T follicular helper cell (primary cell): ENCODE results near the gene RNASET2.
A peak's percentile ranks its signal among the peaks of the same experiment; 100 is the strongest.
"Not testable (repeated sequence)": the region's sequence is repeated elsewhere in the genome, so short reads cannot be mapped to it uniquely, and the experiment has no call there.

Source experiments
- DNase-seq: peaks from one replicate; pipeline ENCODE4 v3.0.0-alpha.2; 2020; ENCODE audit warnings: low read depth

Gene RNASET2

DNA sequence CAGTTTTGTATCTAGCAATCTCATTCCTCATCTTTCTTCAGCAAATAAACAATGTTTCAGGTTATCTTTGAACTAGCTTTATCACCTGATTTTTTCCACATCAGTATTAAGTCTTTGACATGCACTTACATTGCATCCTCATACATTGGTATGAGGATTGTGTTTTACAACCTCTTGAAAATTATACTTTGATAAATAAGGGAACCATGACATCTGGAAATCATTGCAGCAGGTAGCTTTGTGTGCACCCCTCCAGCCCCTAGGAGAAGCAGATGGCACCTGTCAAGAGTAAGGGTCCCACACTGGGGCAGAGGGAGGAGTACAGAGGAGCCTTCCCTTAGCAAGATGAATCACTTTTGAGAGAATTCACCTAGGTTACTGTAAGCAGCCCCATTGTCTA, 13.7 kb upstream of the RNASET2 start:
- DNase-seq: no peak

DNA sequence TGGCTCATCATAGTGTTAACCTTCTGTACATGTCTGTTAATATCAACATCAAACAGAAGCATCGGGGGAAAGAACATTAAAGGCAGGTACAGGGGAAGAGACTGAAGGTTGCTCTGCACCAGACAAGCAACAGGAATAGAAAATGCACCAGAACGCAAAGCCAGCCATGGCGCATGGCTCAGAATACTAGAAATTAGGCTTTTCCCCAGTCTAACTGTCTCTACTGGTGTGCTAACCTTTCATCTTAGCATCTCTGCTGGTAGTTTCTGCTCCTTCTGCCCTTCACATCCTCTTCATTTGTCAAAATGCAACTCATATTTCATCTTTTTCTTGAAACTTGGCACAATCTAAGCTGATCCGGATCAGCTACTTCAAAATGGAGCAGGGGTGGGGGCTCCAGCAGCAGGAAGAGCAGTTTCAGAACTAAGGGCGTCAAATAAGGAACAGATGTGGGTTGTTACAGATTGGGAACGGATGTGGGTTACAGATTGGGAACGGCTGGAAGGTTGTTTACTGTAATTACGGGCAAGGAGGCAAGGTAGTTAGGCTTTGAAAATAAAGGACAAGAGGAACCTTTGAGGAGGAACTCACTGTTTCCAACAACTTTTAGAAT, 13.1 kb upstream of the RNASET2 start:
- no peak for DNase-seq

DNA sequence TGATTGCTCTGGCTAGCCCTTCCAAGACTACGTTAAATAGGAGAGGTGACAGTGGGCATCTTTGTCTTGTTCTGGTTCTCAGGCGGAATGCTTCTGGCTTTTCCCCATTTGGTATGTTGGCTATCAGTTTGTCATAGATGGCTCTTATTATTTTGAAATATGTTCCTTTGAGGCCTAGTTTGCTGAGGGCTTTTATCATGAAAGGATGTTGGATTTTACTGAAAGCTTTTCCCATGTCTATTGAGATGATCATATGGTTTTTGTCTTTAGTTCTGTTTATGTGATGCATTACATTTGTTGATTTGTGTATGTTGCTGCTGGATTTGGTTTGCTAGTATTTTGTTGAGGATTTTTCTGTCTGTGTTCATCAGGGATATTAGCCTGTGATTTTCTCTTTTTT, 9.9 kb upstream of the RNASET2 start:
- no peak for DNase-seq

DNA sequence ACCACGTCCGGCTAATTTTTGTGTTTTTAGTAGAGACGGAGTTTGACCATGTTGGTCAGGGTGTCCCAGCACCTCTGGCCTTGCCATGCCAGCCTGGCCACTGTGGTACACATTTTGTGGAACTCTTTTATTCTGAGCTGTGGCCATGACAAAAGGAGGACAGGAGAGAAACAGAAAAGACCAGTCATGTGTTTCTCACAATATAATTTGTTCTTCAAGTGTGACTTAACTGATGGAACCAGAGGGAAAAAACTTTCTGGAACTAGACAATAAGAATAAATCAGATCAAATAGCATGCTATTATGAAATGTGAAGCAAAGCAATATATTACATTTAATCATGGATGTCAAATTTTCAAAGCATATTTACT, 4.2 kb upstream of the RNASET2 start:
- DNase-seq: no peak

DNA sequence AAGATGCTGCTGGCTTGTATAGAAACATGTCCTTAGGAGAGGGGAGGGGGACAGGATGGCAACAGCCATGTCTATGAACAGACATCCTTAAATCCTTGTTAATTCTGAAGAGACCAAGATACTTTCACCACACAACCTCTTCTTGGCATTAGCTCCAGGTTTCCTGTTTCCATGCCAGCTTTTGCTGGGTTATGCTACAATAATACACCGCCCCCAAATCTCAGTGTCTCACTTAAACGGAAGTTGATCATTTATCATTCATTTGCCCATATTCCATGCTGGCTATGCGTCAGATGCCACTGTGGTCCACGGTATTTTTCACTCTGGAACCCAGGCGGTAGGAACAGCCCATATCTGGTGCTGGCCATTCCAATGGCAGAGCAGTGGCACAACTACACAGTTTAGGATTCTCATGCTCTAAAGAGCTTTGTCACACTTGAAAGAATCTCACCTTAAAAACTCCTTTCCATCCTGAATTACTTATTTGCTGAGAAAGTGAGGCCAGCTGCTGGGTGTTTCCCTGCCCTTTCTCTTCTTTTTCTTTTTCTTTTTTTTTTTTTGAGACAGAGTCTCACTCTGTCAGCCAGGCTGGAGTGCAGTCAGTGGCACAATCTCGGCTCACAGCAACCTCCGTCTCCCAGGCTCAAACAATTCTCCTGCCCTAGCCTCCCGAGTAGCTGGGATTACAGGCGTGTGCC, 3.7 kb upstream of the RNASET2 start:
- DNase-seq: no peak

DNA sequence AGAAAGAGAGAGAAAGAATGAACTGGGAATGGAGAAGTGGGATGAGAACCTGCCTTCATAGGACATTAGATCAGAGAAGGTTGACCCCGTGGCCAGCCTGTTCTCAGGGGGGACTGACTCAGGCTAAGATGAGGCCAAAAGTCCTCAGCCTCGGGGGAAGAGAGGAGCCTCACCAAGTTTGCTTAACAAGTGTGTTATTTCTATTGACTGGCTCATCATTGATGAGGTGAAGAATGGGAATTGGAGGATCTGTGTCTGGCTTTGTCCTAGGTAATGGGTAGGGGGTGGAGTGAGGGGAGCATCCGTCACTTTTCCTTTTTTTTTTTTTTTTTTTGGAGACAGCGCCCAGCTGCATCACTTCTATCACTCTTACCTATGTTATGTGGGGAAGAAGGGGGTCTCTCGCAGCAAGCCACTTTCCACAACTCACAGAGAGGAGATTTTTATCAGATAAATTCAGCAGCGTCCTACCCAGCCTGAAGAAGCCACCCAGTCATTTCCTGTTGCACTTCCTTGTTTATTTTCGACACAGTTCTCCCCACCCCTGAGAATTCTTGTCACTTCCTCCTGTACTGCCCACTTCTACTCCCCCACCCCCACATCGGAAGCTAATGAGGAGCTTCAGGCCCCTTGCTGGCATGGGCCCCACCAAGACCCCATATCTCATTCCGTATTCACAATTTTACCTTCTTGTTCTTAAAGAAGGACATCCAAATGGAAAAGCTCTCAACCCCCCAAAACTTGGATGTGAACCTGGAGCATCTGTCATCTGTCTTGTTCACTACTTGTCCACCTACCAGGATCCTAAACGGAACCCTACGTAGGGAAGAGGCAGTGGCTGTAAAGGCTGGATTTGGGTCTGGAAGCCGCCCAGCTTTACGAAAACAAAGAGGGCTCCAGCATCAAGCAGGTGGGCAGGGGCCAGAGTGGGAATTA, 2.8 kb upstream of the RNASET2 start:
- peak; percentile 48 for DNase-seq

DNA sequence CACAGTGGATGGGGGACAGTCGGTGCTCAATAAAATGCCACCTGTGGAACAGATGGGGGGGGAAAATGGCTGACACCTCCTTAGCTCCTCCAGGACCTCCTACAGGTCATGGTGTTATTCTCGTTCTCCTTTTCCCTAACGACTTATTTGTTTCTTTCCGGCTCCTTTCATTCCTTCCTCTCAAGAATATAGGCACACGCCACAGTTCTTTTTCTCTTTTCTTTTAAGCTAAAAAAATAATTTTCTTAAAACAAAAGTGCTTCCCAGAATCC, 1.4 kb upstream of the RNASET2 start:
- DNase-seq: no peak

DNA sequence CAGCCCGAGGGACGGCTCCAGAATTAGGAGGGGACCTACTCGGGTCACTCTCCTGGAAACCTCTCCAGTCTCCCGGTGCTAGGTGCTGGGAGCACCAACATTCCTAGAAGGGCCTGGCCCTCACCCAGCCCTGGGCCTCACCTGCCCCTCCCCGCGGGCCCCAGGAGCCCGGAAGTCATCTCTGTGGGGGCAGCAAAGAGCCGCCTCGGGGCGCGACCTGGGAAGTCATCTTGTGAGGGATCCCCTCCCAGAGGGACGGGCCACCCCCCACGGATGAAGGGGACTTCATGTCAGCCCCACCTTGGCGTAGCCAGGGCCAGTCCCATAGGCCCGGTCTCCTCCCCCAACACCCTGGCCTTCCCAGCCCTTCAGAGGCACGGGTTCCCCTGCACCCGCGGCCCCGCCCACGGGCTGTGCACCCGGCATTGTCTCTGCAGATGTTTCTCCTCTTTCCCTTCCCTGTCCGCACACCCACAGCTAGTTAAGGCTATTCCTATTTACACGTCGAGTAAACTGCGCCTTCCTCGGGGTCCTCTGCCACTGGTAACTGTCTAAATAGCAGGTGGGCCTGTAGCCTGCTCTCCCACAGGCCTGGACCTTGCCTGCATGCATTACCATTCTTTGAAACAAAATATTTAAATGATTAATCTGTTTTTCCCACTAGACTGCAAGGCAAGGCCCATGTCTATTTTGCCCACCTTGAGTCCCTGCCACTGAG, 896 bp upstream of the RNASET2 start:
- no peak for DNase-seq

DNA sequence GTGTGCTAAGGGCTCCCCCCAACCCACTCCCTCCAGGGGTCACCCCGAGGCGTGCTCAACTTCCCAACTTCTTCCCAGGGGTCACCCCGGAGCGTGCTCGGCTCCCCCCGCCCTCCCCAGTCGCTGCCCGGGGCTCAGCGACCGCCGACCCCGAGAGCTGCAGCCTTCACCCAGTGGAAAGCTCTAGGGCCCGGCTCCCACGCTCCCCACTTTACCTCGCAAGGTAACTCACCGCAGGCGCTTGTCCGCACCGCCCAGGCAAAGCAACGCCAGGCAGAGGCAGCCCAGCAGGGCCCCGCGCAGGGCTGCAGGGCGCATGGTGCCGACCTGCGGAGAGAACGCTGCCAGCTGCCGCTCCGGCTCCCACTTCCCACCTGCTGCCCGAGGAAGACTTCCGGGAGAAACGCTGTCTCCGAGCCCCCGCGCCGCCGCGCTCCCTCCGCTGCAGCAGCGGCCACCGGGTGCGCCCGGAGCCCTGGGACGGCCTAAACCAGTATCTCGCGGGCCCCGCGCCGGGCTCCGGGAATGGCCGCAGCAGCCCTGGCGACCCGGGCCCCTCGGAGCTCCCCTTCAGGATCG, 396 bp downstream of the RNASET2 start:
- DNase-seq: no peak

DNA sequence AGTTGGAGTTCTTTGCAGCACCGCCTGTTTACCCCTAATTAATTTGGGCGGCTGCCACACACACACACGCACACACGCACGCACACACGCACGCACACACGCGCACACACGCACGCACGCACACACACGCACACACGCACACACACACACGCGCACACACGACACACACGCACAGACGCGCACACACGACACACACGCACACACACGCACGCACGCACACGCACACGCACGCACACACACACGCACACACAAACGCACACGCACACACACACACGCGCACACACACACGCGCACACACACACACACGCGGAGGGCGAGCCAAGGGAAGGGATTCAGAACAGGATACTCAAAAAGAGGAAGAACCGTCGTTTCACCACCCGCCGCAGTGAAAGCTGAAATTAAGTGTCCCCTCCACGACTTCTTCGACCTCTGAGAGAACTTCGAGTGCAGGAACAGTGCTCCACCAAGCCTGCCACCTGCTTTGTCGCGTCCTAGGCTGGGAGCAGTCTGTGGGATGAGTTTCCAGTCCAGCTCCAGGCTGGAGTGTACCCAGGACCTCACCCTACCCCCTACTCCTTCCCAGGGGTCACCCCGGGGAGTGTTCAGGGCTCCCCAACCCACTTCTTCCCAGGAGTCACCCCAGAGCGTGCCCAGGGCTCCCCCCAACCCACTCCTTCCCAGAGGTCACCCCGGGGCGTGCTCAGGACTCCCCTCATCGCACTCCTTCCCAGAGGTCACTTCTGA, 1.1 kb downstream of the RNASET2 start:
- DNase-seq: no peak

DNA sequence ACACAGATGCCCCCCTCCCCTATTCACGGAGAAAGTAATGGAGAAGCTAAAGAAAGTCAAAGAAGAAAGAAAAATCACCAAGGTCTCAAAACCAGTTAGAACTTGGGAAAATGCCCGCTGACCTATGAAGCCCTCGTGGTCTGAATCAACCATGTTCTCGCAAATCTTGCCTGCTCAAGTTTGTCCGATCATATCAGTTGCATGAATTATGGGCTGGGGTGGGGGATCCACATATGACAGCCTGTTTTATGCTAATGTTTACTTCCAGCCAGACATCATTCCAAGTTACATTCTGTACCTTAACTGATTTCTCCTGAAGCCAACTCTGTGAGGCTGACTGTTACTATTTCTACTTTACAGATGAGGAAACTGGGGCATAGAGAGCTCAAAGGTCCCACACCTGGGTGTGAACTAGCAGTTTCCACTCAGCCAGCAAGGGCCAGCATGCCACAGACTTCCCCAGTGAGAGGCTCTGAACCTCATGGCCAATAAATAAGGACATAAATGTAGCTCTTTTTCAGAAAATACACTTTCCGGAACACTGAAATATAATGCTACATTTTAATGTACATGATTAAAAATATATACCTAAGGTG, 2.1 kb downstream of the RNASET2 start:
- no peak for DNase-seq

DNA sequence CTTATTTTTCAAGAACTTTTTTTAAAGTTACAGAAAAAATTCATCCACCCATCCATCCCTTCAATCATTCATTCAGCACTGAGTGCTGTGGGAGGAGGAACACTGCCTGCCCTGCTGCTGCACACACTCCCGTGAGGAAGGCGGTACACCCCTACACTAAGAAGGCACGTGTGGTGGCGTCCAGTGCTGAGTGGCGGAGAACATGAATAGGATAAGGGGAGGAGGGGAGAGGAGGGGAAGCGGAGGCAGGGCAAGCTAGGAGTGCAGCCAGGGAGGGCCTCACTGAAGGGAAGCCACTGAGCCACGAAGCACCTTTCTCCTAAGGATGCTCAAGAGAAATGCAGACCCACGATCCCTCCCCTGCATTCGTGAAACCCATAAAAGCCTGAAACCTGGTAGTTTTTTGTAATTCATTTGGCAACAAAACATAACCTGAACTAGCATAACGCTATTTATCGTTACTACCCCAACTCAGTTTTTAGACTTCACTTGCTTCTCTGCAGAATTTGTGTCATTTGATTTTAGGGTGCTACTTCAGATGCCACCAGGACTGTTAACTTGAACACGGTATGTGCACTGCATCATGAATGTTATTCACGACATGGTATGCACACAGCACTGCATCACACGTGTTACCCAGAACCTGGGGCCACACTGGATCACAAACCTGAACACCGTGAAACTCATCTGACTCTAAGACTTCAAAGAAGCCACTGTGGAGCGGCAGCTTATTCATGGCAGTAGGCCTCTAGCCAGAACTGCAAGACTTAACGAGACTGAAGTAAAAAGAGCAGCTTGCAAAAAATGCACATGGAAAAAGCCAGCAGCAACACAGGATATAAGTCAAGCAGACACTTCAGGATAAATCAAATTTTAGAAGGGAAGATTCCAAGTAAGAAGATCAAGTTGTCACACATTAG, 3.5 kb downstream of the RNASET2 start:
- DNase-seq: no peak

DNA sequence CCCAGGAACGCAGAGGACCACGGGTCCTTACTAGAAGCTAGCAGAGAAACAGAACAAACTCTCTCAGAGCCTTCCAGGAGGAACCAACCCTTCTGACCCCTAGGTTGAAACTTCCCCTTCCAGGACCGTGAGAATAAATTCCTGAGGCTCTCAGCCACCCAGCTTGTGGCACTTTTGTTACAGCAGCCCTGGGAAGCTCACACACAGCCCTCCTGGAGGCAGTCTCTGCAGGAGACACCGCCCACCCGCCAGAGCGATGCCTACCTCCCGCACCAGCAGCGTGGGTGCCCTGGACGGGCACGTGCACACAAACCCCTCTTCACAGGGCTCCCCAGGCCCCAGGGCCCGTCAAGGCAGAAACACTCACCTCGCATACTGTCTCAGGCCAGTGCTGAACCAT, 4.2 kb downstream of the RNASET2 start:
- DNase-seq: no peak

DNA sequence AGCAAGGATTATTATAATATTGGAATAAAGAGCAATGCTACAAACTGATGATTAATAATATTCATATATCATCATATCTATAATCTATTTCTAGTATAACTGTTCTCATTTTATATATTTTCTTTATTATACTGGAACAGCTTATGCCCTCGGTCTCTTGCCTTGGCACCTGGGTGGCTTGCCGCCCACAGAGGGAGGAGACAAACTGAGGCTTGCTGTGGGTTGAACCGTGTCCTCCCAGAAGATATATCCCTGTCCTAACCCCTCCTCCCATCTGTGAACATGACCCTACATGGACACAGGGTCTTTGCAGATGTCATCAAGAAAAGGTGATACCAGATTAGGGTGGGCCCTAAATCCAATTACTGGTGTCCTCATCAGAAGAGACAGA, 4.7 kb downstream of the RNASET2 start:
- no peak for DNase-seq

DNA sequence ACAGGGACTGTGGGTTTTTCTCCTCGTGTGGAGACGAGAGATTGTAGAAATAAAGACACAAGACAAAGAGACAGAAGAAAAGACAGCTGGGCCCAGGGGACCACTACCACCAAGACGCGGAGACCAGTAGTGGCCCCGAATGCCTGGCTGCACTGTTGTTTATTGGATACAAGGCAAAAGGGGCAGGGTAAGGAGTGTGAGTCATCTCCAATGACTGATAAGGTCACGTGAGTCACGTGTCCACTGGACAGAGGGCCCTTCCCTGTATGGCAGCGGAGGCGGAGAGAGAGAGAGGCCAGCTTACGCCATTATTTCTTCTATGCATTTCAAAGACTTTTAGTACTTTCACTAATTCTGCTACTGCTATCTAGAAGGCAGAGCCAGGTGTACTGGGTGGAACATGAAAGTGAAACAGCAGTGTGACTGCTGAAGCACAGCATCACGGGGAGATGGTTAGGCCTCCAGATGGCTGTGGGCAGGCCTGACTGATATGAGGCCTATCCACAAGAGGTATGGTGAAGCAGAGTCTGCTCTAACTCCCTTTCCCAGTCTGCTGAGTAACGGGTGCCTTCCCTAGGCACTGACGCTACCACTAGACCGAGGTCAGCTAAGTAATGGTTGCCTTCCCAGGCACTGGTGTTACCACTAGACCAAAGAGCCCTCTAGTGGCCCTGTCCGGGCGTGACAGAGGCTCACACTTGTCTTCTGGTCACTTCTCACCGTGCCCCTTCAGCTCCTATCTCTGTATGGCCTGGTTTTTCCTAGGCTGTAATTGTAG, 5.3 kb downstream of the RNASET2 start:
- DNase-seq: peak; percentile 64

DNA sequence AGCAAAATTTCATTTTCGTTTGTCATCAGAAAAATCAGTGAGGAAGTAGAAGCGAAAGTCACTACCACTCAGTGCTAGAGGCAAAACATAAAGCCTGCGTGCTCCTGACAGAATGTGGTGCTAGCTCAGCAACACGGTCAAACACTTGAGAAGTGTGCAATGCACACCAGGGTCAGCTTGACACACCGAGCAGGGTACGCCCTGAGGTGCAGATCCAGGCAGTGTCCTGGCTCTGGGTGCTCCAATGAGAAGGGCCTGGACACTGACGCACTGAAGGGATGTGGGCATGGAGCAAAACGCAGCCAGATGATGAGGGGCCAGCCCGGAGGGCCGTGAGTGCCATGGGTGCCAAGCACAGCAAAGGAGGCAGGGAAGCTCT, 5.9 kb downstream of the RNASET2 start:
- no peak for DNase-seq

DNA sequence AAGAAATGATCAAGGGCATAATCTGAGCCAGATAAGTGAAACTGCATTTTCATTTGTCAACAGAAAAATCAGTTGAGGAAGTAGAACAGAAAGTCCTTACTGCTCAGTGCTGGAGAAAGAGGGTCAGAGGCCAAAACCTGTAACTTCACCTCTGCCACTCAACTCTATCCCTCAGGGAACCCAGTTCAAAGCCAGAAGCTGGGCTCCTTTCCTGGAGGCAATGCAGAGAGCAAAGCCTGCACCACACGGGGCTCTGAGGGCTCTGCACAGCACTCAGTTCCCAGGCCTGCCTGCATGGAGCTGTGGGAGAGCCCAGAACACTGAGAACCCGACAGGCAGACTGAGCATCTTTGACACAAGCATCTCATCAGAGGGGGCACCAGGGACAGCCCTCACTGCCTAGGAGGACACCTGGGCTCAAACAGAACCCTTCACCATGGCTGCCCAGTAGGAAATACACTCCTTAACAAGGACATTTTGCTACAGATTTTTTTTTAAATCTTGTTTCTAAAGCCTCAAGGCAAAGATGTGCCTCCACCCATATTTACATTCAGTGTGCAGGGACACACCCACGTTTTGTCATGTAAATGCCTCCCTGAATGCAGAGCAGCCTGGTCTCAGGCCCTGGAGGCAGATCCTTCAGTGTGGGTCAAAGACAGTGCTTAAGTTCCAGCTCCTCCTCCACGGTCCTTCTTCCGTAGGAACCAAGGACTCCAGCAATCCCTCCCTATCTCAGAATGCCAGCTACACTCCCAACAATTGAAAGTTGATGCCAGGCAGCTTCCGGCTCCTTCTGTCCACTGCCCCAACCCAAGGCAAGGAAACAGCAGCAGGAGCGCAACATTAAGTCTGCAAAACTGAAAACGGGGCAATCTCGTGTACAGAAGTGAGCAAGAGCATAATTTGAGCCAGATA, 6.6 kb downstream of the RNASET2 start:
- DNase-seq: no peak

DNA sequence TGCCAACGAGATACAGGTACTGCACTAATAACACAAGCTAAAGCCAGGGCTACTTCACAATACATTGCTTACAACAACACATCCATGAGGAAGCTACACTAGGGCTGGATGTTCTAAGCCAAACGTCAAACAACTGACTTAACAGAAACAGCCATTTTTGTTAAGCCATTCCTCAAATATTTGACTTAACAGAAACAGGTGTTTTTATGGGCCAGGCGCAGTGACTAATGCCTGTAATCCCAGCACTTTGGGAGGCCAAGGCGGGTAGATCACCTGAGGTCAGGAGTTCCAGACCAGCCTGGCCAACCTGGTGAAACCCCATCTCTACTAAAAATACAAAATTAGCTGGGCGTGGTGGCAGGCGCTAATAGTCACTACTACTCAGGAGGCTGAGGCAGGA, 7.6 kb downstream of the RNASET2 start:
- not testable (repeated sequence) for DNase-seq
